ENCODE measurements around the gene KRTAP10-12. TPM values are rescaled to one million over a fixed set of nuclear protein-coding genes. Genes with fewer than 3 reads are reported as not detected.

The KRTAP10-12 gene
- total RNA-seq, 1 experiment from 2014 or later: not detected

Other genes starting within 250 kb of the KRTAP10-12 start
- gene LRRC3, start 241.7 kb upstream of the KRTAP10-12 start, total RNA-seq (2022): not detected in 2 replicates
- gene KRTAP10-1, start 157.0 kb upstream of the KRTAP10-12 start, total RNA-seq (2022): not detected in 2 replicates
- not detected in 2 replicates for gene KRTAP10-2, start 145.7 kb upstream of the KRTAP10-12 start, total RNA-seq (2022)
- not detected in 2 replicates for gene KRTAP10-3, start 138.4 kb upstream of the KRTAP10-12 start, total RNA-seq (2022)
- gene KRTAP10-4, start 123.4 kb upstream of the KRTAP10-12 start, total RNA-seq (2022): not detected in 2 replicates
- not detected in 2 replicates for gene KRTAP10-5, start 116.6 kb upstream of the KRTAP10-12 start, total RNA-seq (2022)
- gene KRTAP10-6, start 104.7 kb upstream of the KRTAP10-12 start, total RNA-seq (2022): not detected in 2 replicates
- not detected in 2 replicates for gene KRTAP10-7, start 96.6 kb upstream of the KRTAP10-12 start, total RNA-seq (2022)
- gene KRTAP10-8, start 85.1 kb upstream of the KRTAP10-12 start, total RNA-seq (2022): not detected in 2 replicates
- not detected in 2 replicates for gene KRTAP10-9, start 70.1 kb upstream of the KRTAP10-12 start, total RNA-seq (2022)
- gene KRTAP10-10, start 59.8 kb upstream of the KRTAP10-12 start, total RNA-seq (2022): not detected in 2 replicates
- gene KRTAP10-11, start 50.8 kb upstream of the KRTAP10-12 start, total RNA-seq (2022): not detected in 2 replicates
- not detected in 2 replicates for gene KRTAP12-4, start 42.5 kb upstream of the KRTAP10-12 start, total RNA-seq (2022)
- not detected in 2 replicates for gene KRTAP12-3, start 39.2 kb upstream of the KRTAP10-12 start, total RNA-seq (2022)
- not detected in 2 replicates for gene KRTAP12-2, start 30.2 kb upstream of the KRTAP10-12 start, total RNA-seq (2022)
- gene KRTAP12-1, start 15.0 kb upstream of the KRTAP10-12 start, total RNA-seq (2022): not detected in 2 replicates
- not detected in 2 replicates for gene TSPEAR, start 14.4 kb downstream of the KRTAP10-12 start, total RNA-seq (2022)
- 122 and 147 TPM in 2 replicates for gene UBE2G2, start 104.6 kb downstream of the KRTAP10-12 start, total RNA-seq (2022)
- 59.5 and 62.3 TPM in 2 replicates for gene SUMO3, start 120.9 kb downstream of the KRTAP10-12 start, total RNA-seq (2022)
- gene PTTG1IP, start 176.5 kb downstream of the KRTAP10-12 start, total RNA-seq (2022): 326 and 338 TPM in 2 replicates
- 24.8 and 29.3 TPM in 2 replicates for gene ITGB2, start 223.7 kb downstream of the KRTAP10-12 start, total RNA-seq (2022)
- 40.4 and 58.7 TPM in 2 replicates for gene SLX9, start 242.9 kb downstream of the KRTAP10-12 start, total RNA-seq (2022)

All from MCF 10A (cell line).